NCI-H2081 treated with DMSO at 0.1 percent for 48 hours (cell line): ENCODE data around the gene TPCN2.
"Not testable (repeated sequence)": the region's sequence is repeated elsewhere in the genome, so short reads cannot be mapped to it uniquely, and the experiment has no call there.

Source experiments
- DNase-seq: peaks from one replicate; lab custom pipeline; 2025; lab: John Stamatoyannopoulos, UW

The TPCN2 gene

GRCh38 chr11:69048694-69049489 lies at the start of gene TPCN2:
TSS of gene TPCN2 (plus strand) at chr11:69048932. CDS start at chr11:69048998, 66 bp downstream.
- peak; percentile 37 for DNase-seq

- DNase-seq: no peak
Observed at GRCh38 chr11:68999093-68999747, 49.5 kb upstream of the TPCN2 start.

GRCh38 chr11:68999748-69000355 lies 48.9 kb upstream of the TPCN2 start:
- not testable (repeated sequence) for DNase-seq

GRCh38 chr11:69000391-69000790 lies 48.3 kb upstream of the TPCN2 start:
- DNase-seq: no peak

GRCh38 chr11:69000831-69001242 lies 47.9 kb upstream of the TPCN2 start:
- no peak for DNase-seq

- no peak for DNase-seq
Observed at GRCh38 chr11:69001243-69002081, 47.3 kb upstream of the TPCN2 start.

GRCh38 chr11:69002110-69002569 lies 46.6 kb upstream of the TPCN2 start:
- no peak for DNase-seq

GRCh38 chr11:69002570-69003231 lies 46.0 kb upstream of the TPCN2 start:
- DNase-seq: no peak

GRCh38 chr11:69003301-69003865 lies 45.3 kb upstream of the TPCN2 start:
- DNase-seq: no peak

- no peak for DNase-seq
Observed at GRCh38 chr11:69003866-69004367, 44.8 kb upstream of the TPCN2 start.

- DNase-seq: no peak
Observed at GRCh38 chr11:69004411-69005182, 44.1 kb upstream of the TPCN2 start.

GRCh38 chr11:69005183-69005630 lies 43.5 kb upstream of the TPCN2 start:
- no peak for DNase-seq

GRCh38 chr11:69005631-69006368 lies 42.9 kb upstream of the TPCN2 start:
- DNase-seq: no peak

- no peak for DNase-seq
Observed at GRCh38 chr11:69006816-69007215, 41.9 kb upstream of the TPCN2 start.

- no peak for DNase-seq
Observed at GRCh38 chr11:69007975-69008381, 40.8 kb upstream of the TPCN2 start.

GRCh38 chr11:69008737-69009440 lies 39.8 kb upstream of the TPCN2 start:
- no peak for DNase-seq

- DNase-seq: no peak
Observed at GRCh38 chr11:69009441-69010211, 39.1 kb upstream of the TPCN2 start.

- no peak for DNase-seq
Observed at GRCh38 chr11:69010361-69010891, 38.3 kb upstream of the TPCN2 start.
